ENCODE data around the gene RSPH9.
A peak's percentile ranks its signal among the peaks of the same experiment; 100 is the strongest.
"Not testable (repeated sequence)": the region's sequence is repeated elsewhere in the genome, so short reads cannot be mapped to it uniquely, and the experiment has no call there.

Gene RSPH9

DNA sequence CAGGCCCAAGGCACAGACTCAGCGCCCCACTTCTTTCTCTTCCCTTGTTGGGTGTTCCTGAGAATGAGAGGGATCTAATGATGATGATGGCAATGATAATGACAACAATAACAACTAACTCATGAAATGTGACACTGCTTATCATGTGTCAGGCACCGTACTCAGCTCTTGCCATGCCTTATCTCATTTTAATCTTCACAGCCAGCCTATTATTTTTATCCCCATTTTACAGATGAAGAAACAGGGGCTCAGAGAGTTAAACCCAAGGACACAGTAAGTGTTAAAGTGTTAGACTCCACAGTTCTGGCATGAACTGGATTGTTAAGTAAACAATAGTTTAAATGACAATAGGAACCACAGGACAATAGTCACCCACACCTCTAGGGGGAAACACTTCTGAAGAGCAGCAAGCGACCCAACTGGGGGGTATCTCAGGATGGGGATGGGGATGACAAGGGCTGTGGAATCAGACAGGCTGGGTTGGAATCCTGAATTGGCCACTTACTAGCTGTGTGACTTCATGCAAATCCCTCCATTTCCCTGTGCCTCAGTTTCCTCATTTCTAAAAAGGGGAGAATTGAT is 12.5 kb downstream of the RSPH9 start:
- Histone ChIP-seq H3F3A (ENCODE audit: control insufficient read depth, insufficient read depth) (no peaks in the 10 kb centered on the region; the same call in 1 of the 2 replicates), H3K27ac (ENCODE audit: low read depth, low read length) (no peak overlapping the region), H3K9me2 (replicated peaks; ENCODE audit: control insufficient read depth, low read length) (no peaks in the 10 kb centered on the region), H3K27me3 (ENCODE audit: control insufficient read depth, low read length) (no peaks in the 10 kb centered on the region), H3K4me1 (ENCODE audit: control insufficient read depth, low read length) (no peaks in the 10 kb centered on the region), H3K9me3 (ENCODE audit: control insufficient read depth, insufficient read depth, low read length) (no peaks in the 10 kb centered on the region), H3K4me2 (ENCODE audit: low read length) (no peak overlapping the region), H3K36me3 (ENCODE audit: control insufficient read depth, low read length) (no peaks in the 10 kb centered on the region), H3K79me2 (ENCODE audit: control insufficient read depth, low read length) (no peaks in the 10 kb centered on the region), H3K4me3 (ENCODE audit: low read length) (no peak overlapping the region), H4K20me1 (ENCODE audit: control insufficient read depth, insufficient read depth, low read depth, low read length) (no peaks in the 10 kb centered on the region)
- TF ChIP-seq EZH2phosphoT487 (IDR thresholded peaks at IDR 0.05; ENCODE audit: borderline replicate concordance, low read length) (no peak), CTCF (IDR thresholded peaks at IDR 0.05; ENCODE audit: low read depth, low read length, poor library complexity, severe bottlenecking) (peak; percentile 12)

DNA sequence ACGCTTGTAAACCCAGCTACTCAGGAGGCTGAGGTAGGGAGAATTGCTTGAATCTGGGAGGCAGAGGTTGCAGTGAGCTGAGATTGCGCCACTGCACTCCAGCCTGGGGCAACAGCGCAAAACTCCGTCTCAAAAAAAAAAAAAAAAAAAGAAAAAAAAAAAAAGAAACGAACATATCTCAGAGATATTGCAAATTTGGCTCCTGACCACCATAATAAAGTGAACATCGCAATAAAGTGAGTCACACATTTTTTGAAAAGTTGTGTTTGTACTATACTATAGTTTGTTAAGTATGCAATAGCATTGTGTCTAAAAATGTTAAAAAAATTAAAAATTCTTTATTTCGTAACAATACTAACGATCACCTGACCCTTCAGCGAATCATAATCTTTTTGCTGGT is 13.3 kb downstream of the RSPH9 start:
- no peak for TF ChIP-seq EZH2phosphoT487 (IDR thresholded peaks at IDR 0.05; ENCODE audit: borderline replicate concordance, low read length)

DNA sequence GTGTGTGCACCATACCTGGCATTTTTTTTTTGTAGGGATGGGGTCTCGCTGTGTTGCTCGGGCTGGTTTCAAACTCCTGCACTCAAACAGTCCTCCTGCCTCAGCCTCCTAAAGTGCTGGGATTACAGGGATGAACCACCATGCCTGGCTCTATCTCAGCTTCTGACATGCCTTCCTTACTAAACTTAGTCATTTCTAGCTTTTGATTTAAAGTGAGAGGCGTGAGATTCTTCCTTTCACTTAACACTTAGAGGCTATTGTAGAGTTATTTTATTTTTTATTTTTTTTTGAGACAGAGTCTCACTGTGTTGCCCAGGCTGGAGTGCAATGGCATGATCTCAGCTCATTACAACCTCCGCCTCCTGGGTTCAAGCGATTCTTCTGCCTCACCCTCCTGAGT is 18.1 kb downstream of the RSPH9 start:
- H3K27me3 ChIP-seq (ENCODE audit: control insufficient read depth, low read length); H4K20me1 ChIP-seq (ENCODE audit: control insufficient read depth, insufficient read depth, low read depth, low read length); H3K9me3 ChIP-seq (ENCODE audit: control insufficient read depth, insufficient read depth, low read length); H3K36me3 ChIP-seq (ENCODE audit: control insufficient read depth, low read length); H3K4me1 ChIP-seq (ENCODE audit: control insufficient read depth, low read length); H3K4me3 ChIP-seq (ENCODE audit: low read length); H3K79me2 ChIP-seq (ENCODE audit: control insufficient read depth, low read length); H3K4me2 ChIP-seq (ENCODE audit: low read length); H3K9me2 ChIP-seq (replicated peaks; ENCODE audit: control insufficient read depth, low read length); H3K27ac ChIP-seq (ENCODE audit: low read depth, low read length); H3F3A ChIP-seq (ENCODE audit: control insufficient read depth, insufficient read depth): not testable (repeated sequence)

More for the DNA sequence above, 13.3 kb downstream of the RSPH9 start:
- H3K4me3 ChIP-seq (ENCODE audit: low read length): no peak overlapping the region
- H3K36me3 ChIP-seq (ENCODE audit: control insufficient read depth, low read length): no peaks in the 10 kb centered on the region
- no peaks in the 10 kb centered on the region for H3K79me2 ChIP-seq (ENCODE audit: control insufficient read depth, low read length)
- no peaks in the 10 kb centered on the region for H3K9me2 ChIP-seq (replicated peaks; ENCODE audit: control insufficient read depth, low read length)
- no peaks in the 10 kb centered on the region for H3K4me1 ChIP-seq (ENCODE audit: control insufficient read depth, low read length)
- H3K9me3 ChIP-seq (ENCODE audit: control insufficient read depth, insufficient read depth, low read length): no peaks in the 10 kb centered on the region
- H3K27me3 ChIP-seq (ENCODE audit: control insufficient read depth, low read length): no peaks in the 10 kb centered on the region
- no peaks in the 10 kb centered on the region; the same call in 1 of the 2 replicates for H3F3A ChIP-seq (ENCODE audit: control insufficient read depth, insufficient read depth)
- no peak overlapping the region for H3K27ac ChIP-seq (ENCODE audit: low read depth, low read length)
- no peaks in the 10 kb centered on the region for H4K20me1 ChIP-seq (ENCODE audit: control insufficient read depth, insufficient read depth, low read depth, low read length)
- no peak overlapping the region for H3K4me2 ChIP-seq (ENCODE audit: low read length)

GRCh38 chr6:43665376-43665775 is 20.5 kb downstream of the RSPH9 start:
- Histone ChIP-seq H3K36me3 (ENCODE audit: control insufficient read depth, low read length) (no peaks in the 10 kb centered on the region), H3K79me2 (ENCODE audit: control insufficient read depth, low read length) (no peaks in the 10 kb centered on the region), H3K4me1 (ENCODE audit: control insufficient read depth, low read length) (peaks cover 14% of the 10 kb centered on the region), H3K4me2 (ENCODE audit: low read length) (no peak overlapping the region), H3K9me2 (replicated peaks; ENCODE audit: control insufficient read depth, low read length) (no peaks in the 10 kb centered on the region), H3K4me3 (ENCODE audit: low read length) (no peak overlapping the region), H3F3A (ENCODE audit: control insufficient read depth, insufficient read depth) (no peaks in the 10 kb centered on the region), H3K9me3 (ENCODE audit: control insufficient read depth, insufficient read depth, low read length) (no peaks in the 10 kb centered on the region), H3K27me3 (ENCODE audit: control insufficient read depth, low read length) (no peaks in the 10 kb centered on the region), H3K27ac (ENCODE audit: low read depth, low read length) (no peak overlapping the region), H4K20me1 (ENCODE audit: control insufficient read depth, insufficient read depth, low read depth, low read length) (no peaks in the 10 kb centered on the region)
- TF ChIP-seq EZH2phosphoT487 (IDR thresholded peaks at IDR 0.05; ENCODE audit: borderline replicate concordance, low read length) (no peak), CTCF (IDR thresholded peaks at IDR 0.05; ENCODE audit: low read depth, low read length, poor library complexity, severe bottlenecking) (no peak)

Measured in DOHH2 (cell line).